ENCODE measurements around the gene HDGFL3.

Gene HDGFL3

DNA sequence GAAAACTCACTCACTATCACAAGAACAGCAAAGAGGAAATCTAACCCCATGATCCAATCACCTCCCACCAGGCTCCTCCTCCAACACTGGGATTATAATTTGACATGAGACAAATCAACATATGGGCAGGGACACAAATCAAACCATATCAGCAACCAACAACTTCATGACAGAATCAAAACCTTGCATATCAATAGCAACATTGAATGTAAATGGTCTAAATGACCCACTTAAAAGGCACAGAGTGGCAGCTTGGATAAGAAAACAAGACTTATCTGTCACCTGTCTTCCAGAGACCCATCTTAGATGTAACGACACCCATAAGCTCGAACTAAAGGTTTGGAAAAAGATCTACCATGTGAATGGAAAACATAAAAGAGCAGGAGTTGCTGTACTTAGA lies 40.8 kb downstream of the HDGFL3 start:
- no peak for TF ChIP-seq ZBTB7A (IDR thresholded peaks at IDR 0.05; ENCODE audit: low read depth)
- TF ChIP-seq, protein P1, sequence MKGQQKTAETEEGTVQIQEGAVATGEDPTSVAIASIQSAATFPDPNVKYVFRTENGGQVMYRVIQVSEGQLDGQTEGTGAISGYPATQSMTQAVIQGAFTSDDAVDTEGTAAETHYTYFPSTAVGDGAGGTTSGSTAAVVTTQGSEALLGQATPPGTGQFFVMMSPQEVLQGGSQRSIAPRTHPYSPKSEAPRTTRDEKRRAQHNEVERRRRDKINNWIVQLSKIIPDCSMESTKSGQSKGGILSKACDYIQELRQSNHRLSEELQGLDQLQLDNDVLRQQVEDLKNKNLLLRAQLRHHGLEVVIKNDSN (IDR thresholded peaks at IDR 0.05) = no peak
- no peak for TF ChIP-seq EP300 (IDR thresholded peaks at IDR 0.05; ENCODE audit: borderline replicate concordance)
- TF ChIP-seq, protein P2, sequence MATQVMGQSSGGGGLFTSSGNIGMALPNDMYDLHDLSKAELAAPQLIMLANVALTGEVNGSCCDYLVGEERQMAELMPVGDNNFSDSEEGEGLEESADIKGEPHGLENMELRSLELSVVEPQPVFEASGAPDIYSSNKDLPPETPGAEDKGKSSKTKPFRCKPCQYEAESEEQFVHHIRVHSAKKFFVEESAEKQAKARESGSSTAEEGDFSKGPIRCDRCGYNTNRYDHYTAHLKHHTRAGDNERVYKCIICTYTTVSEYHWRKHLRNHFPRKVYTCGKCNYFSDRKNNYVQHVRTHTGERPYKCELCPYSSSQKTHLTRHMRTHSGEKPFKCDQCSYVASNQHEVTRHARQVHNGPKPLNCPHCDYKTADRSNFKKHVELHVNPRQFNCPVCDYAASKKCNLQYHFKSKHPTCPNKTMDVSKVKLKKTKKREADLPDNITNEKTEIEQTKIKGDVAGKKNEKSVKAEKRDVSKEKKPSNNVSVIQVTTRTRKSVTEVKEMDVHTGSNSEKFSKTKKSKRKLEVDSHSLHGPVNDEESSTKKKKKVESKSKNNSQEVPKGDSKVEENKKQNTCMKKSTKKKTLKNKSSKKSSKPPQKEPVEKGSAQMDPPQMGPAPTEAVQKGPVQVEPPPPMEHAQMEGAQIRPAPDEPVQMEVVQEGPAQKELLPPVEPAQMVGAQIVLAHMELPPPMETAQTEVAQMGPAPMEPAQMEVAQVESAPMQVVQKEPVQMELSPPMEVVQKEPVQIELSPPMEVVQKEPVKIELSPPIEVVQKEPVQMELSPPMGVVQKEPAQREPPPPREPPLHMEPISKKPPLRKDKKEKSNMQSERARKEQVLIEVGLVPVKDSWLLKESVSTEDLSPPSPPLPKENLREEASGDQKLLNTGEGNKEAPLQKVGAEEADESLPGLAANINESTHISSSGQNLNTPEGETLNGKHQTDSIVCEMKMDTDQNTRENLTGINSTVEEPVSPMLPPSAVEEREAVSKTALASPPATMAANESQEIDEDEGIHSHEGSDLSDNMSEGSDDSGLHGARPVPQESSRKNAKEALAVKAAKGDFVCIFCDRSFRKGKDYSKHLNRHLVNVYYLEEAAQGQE (IDR thresholded peaks at IDR 0.05; ENCODE audit: low read depth) = no peak
- TF ChIP-seq YY1 (IDR thresholded peaks at IDR 0.05; ENCODE audit: low read depth) = no peak
- TF ChIP-seq TCF12 (IDR thresholded peaks at IDR 0.05; ENCODE audit: low read depth) = no peak
- TF ChIP-seq CEBPB (IDR thresholded peaks at IDR 0.05) = no peak
- no peak for TF ChIP-seq TAF1 (IDR thresholded peaks at IDR 0.05; ENCODE audit: low read depth)
- TF ChIP-seq EGR1 (IDR thresholded peaks at IDR 0.05) = no peak
- no peak for TF ChIP-seq TEAD4 (IDR thresholded peaks at IDR 0.05)
- TF ChIP-seq RAD21 (IDR thresholded peaks at IDR 0.05; ENCODE audit: low read depth) = no peak
- TF ChIP-seq, protein P3, sequence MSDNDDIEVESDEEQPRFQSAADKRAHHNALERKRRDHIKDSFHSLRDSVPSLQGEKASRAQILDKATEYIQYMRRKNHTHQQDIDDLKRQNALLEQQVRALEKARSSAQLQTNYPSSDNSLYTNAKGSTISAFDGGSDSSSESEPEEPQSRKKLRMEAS (IDR thresholded peaks at IDR 0.05) = no peak
- no peak for TF ChIP-seq FOXM1 (IDR thresholded peaks at IDR 0.05; ENCODE audit: borderline replicate concordance, low read depth)
- TF ChIP-seq NFIC (IDR thresholded peaks at IDR 0.05) = no peak
- no peak for TF ChIP-seq CREB1 (IDR thresholded peaks at IDR 0.05; ENCODE audit: low read depth)

DNA sequence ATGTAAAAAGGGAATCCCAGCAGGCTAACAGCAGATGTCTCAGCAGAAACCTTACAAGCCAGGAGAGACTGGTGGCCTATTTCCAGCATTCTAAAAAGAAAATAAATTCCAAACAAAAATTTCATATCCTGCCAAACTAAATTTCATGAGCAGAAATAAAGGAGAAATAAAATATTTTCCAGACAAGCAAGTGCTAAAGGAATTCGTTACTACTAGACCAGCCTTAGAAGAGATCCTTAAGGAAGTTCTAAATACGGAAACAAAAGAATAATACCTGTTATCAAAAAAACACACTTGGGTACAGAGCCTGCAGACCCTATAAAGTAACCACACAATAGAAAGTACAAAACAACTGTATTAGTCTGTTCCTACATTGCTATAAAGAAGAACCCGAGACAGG lies 41.4 kb downstream of the HDGFL3 start:
- no peak for TF ChIP-seq CREB1 (IDR thresholded peaks at IDR 0.05; ENCODE audit: low read depth)
- TF ChIP-seq EGR1 (IDR thresholded peaks at IDR 0.05) = no peak
- no peak for TF ChIP-seq RAD21 (IDR thresholded peaks at IDR 0.05; ENCODE audit: low read depth)
- no peak for TF ChIP-seq EP300 (IDR thresholded peaks at IDR 0.05; ENCODE audit: borderline replicate concordance)
- TF ChIP-seq, protein P3 (IDR thresholded peaks at IDR 0.05) = no peak
- no peak for TF ChIP-seq NFIC (IDR thresholded peaks at IDR 0.05)
- TF ChIP-seq, protein P1 (IDR thresholded peaks at IDR 0.05) = no peak
- TF ChIP-seq TAF1 (IDR thresholded peaks at IDR 0.05; ENCODE audit: low read depth) = no peak
- no peak for TF ChIP-seq CEBPB (IDR thresholded peaks at IDR 0.05)
- TF ChIP-seq FOXM1 (IDR thresholded peaks at IDR 0.05; ENCODE audit: borderline replicate concordance, low read depth) = no peak
- no peak for TF ChIP-seq TCF12 (IDR thresholded peaks at IDR 0.05; ENCODE audit: low read depth)
- TF ChIP-seq, protein P2 (IDR thresholded peaks at IDR 0.05; ENCODE audit: low read depth) = no peak
- no peak for TF ChIP-seq ZBTB7A (IDR thresholded peaks at IDR 0.05; ENCODE audit: low read depth)
- TF ChIP-seq TEAD4 (IDR thresholded peaks at IDR 0.05) = no peak
- no peak for TF ChIP-seq YY1 (IDR thresholded peaks at IDR 0.05; ENCODE audit: low read depth)

DNA sequence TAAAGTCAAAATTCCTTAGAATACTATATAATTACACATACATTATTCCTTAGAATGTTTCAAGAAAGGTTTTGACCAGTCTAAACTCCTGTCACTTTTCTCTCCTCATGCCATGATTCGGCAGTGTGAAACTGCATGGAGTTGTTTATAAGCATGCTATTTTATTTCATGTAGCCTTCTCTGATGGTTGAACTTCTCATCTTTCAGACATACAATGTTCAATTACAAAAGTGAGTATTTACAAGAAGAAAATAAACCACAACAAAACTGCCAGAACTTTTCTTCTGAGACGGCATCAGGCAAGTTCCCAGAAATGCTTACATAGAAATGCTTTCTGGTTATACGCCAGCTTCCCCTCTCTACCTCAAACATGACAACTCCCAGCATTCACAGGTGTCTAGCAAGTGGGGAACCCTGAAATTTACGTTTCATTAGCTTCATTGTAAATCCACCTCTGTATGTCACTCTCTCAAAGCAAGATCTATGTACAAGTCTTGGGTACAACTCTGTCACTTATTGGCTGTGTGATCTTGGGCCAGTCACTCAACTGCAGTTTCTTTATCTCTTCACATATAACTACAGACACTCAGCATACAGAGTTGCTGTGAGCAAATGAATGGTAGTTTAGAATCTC lies 42.7 kb downstream of the HDGFL3 start:
- TF ChIP-seq FOXM1 (IDR thresholded peaks at IDR 0.05; ENCODE audit: borderline replicate concordance, low read depth) = no peak
- TF ChIP-seq, protein P2 (IDR thresholded peaks at IDR 0.05; ENCODE audit: low read depth) = no peak
- TF ChIP-seq, protein P1 (IDR thresholded peaks at IDR 0.05) = no peak
- no peak for TF ChIP-seq TEAD4 (IDR thresholded peaks at IDR 0.05)
- TF ChIP-seq TCF12 (IDR thresholded peaks at IDR 0.05; ENCODE audit: low read depth) = no peak
- no peak for TF ChIP-seq TAF1 (IDR thresholded peaks at IDR 0.05; ENCODE audit: low read depth)
- TF ChIP-seq EGR1 (IDR thresholded peaks at IDR 0.05) = no peak
- no peak for TF ChIP-seq CREB1 (IDR thresholded peaks at IDR 0.05; ENCODE audit: low read depth)
- TF ChIP-seq NFIC (IDR thresholded peaks at IDR 0.05) = no peak
- no peak for TF ChIP-seq CEBPB (IDR thresholded peaks at IDR 0.05)
- TF ChIP-seq YY1 (IDR thresholded peaks at IDR 0.05; ENCODE audit: low read depth) = no peak
- no peak for TF ChIP-seq RAD21 (IDR thresholded peaks at IDR 0.05; ENCODE audit: low read depth)
- TF ChIP-seq EP300 (IDR thresholded peaks at IDR 0.05; ENCODE audit: borderline replicate concordance) = no peak
- no peak for TF ChIP-seq ZBTB7A (IDR thresholded peaks at IDR 0.05; ENCODE audit: low read depth)
